ENCODE measurements around the gene KIF3A.

Gene KIF3A

GRCh38 chr5:132657676-132658380, 79.5 kb downstream of the KIF3A start, which contains the start of gene IL13 (continued):
- TF ChIP-seq HIC1 (tag by site-specific recombination; IDR thresholded peaks at IDR 0.05), result no peak
- TF ChIP-seq PBX3 (CRISPR knock-in tag; IDR thresholded peaks at IDR 0.05), result no peak
- no peak for TF ChIP-seq ZNF433 (tag by site-specific recombination; IDR thresholded peaks at IDR 0.05; ENCODE audit: low read depth)
- TF ChIP-seq ZNF792 (tag by site-specific recombination; IDR thresholded peaks at IDR 0.05), result no peak

- Histone ChIP-seq H3K4me3 (ENCODE audit: low read depth, low read length) (no peak overlapping the region), H3K27ac (ENCODE audit: extremely low read depth, low read depth, low read length) (no peak overlapping the region), H3K4me1 (ENCODE audit: control insufficient read depth, insufficient read depth, low read length) (no peaks in the 10 kb centered on the region), H3K9me3 (ENCODE audit: control insufficient read depth, insufficient read depth, low read depth, low read length) (no peaks in the 10 kb centered on the region), H3K36me3 (ENCODE audit: control insufficient read depth in 2 of 2, insufficient read depth in 1 of 2, low read length in 2 of 2) (no peaks in the 10 kb centered on the region)
- CTCF ChIA-PET, result no interaction called here
- POLR2A ChIA-PET, result no interaction called here
- TF ChIP-seq, protein P1, sequence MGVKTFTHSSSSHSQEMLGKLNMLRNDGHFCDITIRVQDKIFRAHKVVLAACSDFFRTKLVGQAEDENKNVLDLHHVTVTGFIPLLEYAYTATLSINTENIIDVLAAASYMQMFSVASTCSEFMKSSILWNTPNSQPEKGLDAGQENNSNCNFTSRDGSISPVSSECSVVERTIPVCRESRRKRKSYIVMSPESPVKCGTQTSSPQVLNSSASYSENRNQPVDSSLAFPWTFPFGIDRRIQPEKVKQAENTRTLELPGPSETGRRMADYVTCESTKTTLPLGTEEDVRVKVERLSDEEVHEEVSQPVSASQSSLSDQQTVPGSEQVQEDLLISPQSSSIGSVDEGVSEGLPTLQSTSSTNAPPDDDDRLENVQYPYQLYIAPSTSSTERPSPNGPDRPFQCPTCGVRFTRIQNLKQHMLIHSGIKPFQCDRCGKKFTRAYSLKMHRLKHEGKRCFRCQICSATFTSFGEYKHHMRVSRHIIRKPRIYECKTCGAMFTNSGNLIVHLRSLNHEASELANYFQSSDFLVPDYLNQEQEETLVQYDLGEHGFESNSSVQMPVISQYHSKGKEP (tag by site-specific recombination; IDR thresholded peaks at IDR 0.05), result no peak
- TF ChIP-seq ZNF112 (tag by site-specific recombination; IDR thresholded peaks at IDR 0.05), result no peak
- TF ChIP-seq ZNF629 (tag by site-specific recombination; IDR thresholded peaks at IDR 0.05), result no peak
- no peak for TF ChIP-seq ZNF404 (tag by site-specific recombination; IDR thresholded peaks at IDR 0.05)
- no peak for TF ChIP-seq SALL2 (tag by site-specific recombination; IDR thresholded peaks at IDR 0.05; ENCODE audit: borderline replicate concordance)
- no peak for TF ChIP-seq PRDM1 (tag by site-specific recombination; IDR thresholded peaks at IDR 0.05)
- TF ChIP-seq YY1 (tag by site-specific recombination; IDR thresholded peaks at IDR 0.05), result no peak
- no peak for TF ChIP-seq ZNF624 (tag by site-specific recombination; IDR thresholded peaks at IDR 0.05)
- TF ChIP-seq ZFP3 (tag by site-specific recombination; IDR thresholded peaks at IDR 0.05; ENCODE audit: low read depth), result no peak
- TF ChIP-seq, protein P2, sequence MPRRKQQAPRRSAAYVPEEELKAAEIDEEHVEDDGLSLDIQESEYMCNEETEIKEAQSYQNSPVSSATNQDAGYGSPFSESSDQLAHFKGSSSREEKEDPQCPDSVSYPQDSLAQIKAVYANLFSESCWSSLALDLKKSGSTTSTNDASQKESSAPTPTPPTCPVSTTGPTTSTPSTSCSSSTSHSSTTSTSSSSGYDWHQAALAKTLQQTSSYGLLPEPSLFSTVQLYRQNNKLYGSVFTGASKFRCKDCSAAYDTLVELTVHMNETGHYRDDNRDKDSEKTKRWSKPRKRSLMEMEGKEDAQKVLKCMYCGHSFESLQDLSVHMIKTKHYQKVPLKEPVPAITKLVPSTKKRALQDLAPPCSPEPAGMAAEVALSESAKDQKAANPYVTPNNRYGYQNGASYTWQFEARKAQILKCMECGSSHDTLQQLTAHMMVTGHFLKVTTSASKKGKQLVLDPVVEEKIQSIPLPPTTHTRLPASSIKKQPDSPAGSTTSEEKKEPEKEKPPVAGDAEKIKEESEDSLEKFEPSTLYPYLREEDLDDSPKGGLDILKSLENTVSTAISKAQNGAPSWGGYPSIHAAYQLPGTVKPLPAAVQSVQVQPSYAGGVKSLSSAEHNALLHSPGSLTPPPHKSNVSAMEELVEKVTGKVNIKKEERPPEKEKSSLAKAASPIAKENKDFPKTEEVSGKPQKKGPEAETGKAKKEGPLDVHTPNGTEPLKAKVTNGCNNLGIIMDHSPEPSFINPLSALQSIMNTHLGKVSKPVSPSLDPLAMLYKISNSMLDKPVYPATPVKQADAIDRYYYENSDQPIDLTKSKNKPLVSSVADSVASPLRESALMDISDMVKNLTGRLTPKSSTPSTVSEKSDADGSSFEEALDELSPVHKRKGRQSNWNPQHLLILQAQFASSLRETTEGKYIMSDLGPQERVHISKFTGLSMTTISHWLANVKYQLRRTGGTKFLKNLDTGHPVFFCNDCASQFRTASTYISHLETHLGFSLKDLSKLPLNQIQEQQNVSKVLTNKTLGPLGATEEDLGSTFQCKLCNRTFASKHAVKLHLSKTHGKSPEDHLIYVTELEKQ (tag by site-specific recombination; IDR thresholded peaks at IDR 0.05; ENCODE audit: borderline replicate concordance), result no peak
- no peak for TF ChIP-seq ZNF623 (tag by site-specific recombination; IDR thresholded peaks at IDR 0.05)
- TF ChIP-seq ZNF701 (tag by site-specific recombination; IDR thresholded peaks at IDR 0.05), result no peak
- no peak for TF ChIP-seq ZBTB1 (tag by site-specific recombination; IDR thresholded peaks at IDR 0.05)
Observed at GRCh38 chr5:132656774-132657355, 80.5 kb downstream of the KIF3A start.

All from HEK293 (cell line).